Esophagus squamous epithelium (tissue), 4 donors: ENCODE data around the gene KLC1.

Experiments
- POLR2A ChIP-seq, 4 donors: fragments of 450-650 bp; IDR thresholded peaks; one replicate each; pipeline ENCODE4 v1.6.1; 2017; ENCODE audit warnings: antibody characterized with exemption in 4 of 4, mild to moderate bottlenecking in 4 of 4, moderate library complexity in 3 of 4
- TF ChIP-seq, protein P1 (sequence below), 6 experiments: fragments of 450-650 bp in 4 of 6; fragments of 200-600 bp in 2 of 6; sonication (generic) in 2 of 6; IDR thresholded peaks; one replicate each; pipeline ENCODE4 v1.5.1; 2016 to 2019; ENCODE audit warnings: antibody characterized with exemption in 6 of 6, mild to moderate bottlenecking in 4 of 6, moderate library complexity in 4 of 6

DNA sequence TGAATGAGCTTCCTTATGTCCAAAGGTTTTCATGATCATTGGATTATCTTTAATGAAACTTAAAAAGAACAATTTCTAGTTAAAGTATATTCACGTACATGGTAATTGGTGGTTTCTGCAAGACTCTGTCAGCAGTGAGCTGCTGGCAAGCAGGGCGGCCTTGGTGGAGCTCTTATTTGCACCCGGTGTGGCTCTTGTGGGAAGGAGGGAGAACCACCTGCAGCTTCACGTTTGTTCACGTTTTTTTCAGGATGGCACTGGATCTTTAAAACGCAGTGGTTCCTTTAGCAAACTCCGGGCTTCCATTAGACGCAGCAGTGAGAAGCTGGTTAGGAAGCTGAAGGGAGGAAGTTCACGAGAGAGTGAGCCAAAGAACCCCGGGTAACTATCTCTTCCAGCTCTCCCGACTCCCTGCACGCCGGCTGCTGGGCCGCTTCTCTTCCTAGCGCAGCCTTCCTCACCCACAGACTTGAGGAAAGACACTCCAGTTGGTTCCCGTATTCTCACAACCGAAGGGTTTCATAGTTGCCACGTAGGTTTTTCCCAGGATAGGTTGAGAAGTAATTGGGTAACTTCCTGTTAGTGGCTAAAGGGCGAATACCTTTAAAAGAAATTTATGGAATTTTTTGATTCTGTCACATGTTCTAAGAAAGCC, 57.9 kb downstream of the KLC1 start:
- TF ChIP-seq, protein P1, sequence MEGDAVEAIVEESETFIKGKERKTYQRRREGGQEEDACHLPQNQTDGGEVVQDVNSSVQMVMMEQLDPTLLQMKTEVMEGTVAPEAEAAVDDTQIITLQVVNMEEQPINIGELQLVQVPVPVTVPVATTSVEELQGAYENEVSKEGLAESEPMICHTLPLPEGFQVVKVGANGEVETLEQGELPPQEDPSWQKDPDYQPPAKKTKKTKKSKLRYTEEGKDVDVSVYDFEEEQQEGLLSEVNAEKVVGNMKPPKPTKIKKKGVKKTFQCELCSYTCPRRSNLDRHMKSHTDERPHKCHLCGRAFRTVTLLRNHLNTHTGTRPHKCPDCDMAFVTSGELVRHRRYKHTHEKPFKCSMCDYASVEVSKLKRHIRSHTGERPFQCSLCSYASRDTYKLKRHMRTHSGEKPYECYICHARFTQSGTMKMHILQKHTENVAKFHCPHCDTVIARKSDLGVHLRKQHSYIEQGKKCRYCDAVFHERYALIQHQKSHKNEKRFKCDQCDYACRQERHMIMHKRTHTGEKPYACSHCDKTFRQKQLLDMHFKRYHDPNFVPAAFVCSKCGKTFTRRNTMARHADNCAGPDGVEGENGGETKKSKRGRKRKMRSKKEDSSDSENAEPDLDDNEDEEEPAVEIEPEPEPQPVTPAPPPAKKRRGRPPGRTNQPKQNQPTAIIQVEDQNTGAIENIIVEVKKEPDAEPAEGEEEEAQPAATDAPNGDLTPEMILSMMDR (IDR thresholded peaks at IDR 0.05): no peak
- TF ChIP-seq POLR2A (IDR thresholded peaks at IDR 0.05): no peak
